Measurements from ENCODE around the gene TENM3.
"Not testable (repeated sequence)": the region's sequence is repeated elsewhere in the genome, so short reads cannot be mapped to it uniquely, and the experiment has no call there.

Gene TENM3

DNA sequence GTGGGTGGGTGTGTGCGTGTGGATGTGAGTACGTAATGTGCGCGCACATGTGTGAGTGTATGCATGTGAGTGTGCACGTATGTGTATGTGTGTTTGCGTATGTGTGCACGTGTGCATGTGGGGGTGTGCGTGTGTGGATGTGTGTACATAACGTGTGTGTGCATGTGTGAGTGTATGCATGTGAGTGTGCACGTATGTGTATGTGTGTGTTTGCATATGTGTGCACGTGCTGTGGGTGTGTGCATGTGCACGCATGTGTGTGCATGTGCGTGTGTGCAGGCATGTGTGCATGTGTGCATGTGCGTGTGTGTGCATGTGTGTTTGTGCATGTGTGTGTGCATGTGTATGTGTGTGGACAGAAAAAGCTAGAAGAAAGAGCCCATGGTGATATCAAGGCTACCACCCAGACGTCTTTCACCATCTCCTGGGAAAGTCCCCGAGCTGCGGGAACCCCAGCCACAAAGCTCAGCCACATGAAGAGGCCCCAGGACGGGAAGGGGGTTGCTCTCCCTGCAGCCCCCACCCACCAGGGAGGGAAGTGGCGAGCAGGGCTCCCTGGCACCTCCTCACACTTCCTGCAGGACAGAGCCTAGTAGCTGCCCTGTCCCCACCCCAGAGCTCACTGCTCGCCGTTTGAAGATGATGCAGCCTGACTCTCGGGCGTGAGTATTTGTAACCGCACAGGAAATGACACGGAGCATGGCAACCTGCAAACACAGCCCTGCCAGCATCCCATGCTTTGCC lies 565.6 kb downstream of the TENM3 start:
- 95% methylated on average over 25 of the region's 25 CpGs for WGBS
- H3K4me1 ChIP-seq (ENCODE audit: insufficient read depth, low read length), result peaks cover 6% of the 10 kb centered on the region; the same call in 1 of the 2 replicates
- no peak overlapping the region for H3K9ac ChIP-seq (ENCODE audit: low read depth, low read length)
- H3K27me3 ChIP-seq (ENCODE audit: insufficient read depth, low read length), result peaks cover 11% of the 10 kb centered on the region
- H3K9me3 ChIP-seq (ENCODE audit: insufficient read depth, low read depth, low read length), result peaks cover 13% of the 10 kb centered on the region
- H3K27ac ChIP-seq (ENCODE audit: low read depth, low read length), result no peak overlapping the region
- H3K36me3 ChIP-seq (ENCODE audit: insufficient read depth, low read length), result no peaks in the 10 kb centered on the region
- H3K4me3 ChIP-seq (ENCODE audit: low read length), result no peak overlapping the region

DNA sequence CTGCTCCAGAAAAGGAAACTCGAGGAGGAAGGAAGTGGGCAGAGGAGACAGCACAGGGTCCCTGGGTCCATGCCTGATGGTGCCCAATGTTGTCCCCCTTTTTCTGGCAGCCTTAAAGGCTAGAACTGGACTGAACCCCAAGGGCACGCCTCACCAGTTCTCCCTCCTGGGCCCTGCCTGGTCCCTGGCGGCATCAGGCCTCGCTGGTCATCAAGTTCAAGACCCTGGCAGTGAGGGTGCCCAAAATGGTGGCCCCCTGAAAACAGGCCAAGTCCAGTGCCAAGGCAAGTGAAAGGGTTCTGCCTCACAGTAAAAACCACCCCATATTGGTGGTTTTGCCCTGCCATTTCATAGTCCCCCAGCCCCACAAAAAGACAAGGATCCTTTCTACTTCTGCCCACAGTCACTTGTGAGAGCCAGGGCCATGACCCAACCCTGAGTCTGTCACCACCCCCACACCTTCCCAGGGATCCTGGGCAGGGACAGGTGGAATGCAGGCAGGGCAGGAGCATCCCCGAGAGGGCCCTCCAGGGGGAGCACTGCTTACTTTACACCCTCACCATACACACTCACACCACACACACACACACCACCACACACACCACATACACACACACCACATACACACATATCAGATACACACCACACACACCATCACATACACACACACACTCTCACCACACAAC lies 566.4 kb downstream of the TENM3 start:
- WGBS, result 91% methylated on average over 5 of the region's 5 CpGs
- no peak overlapping the region for H3K9ac ChIP-seq (ENCODE audit: low read depth, low read length)
- H3K4me3 ChIP-seq (ENCODE audit: low read length), result no peak overlapping the region
- H3K9me3 ChIP-seq (ENCODE audit: insufficient read depth, low read depth, low read length), result peaks cover 13% of the 10 kb centered on the region
- no peak overlapping the region for H3K27ac ChIP-seq (ENCODE audit: low read depth, low read length)
- peaks cover 11% of the 10 kb centered on the region for H3K27me3 ChIP-seq (ENCODE audit: insufficient read depth, low read length)
- H3K4me1 ChIP-seq (ENCODE audit: insufficient read depth, low read length), result peaks cover 6% of the 10 kb centered on the region; the same call in 1 of the 2 replicates
- H3K36me3 ChIP-seq (ENCODE audit: insufficient read depth, low read length), result no peaks in the 10 kb centered on the region

- H3K27ac ChIP-seq (ENCODE audit: low read depth, low read length), result no peak overlapping the region
- H3K9me3 ChIP-seq (ENCODE audit: insufficient read depth, low read depth, low read length), result peaks cover 13% of the 10 kb centered on the region
- no peaks in the 10 kb centered on the region for H3K36me3 ChIP-seq (ENCODE audit: insufficient read depth, low read length)
- no peak overlapping the region for H3K4me3 ChIP-seq (ENCODE audit: low read length)
- H3K4me1 ChIP-seq (ENCODE audit: insufficient read depth, low read length), result peaks cover 6% of the 10 kb centered on the region; the same call in 1 of the 2 replicates
- peaks cover 11% of the 10 kb centered on the region for H3K27me3 ChIP-seq (ENCODE audit: insufficient read depth, low read length)
- H3K9ac ChIP-seq (ENCODE audit: low read depth, low read length), result no peak overlapping the region
- WGBS, result 91% methylated on average over 4 of the region's 4 CpGs
Observed at GRCh38 chr4:182810103-182810615, 567.0 kb downstream of the TENM3 start.

DNA sequence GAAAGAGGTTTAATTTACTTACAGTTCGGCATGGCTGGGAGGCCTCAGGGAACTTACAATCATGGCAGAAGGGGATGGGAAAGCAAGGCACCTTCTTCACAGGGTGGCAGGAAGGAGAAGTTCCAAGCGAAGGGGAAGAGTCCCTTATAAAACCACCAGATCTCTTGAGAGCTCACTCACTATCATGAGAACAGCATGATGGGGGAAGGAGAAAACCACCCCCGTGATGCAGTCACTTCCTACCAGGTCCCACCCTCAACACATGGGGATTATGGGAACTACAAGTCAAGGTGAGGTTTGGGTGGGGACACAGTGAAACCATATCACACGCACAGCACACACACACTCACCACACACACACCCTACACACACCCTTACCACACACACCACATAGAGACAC lies 569.7 kb downstream of the TENM3 start:
- H3K27ac ChIP-seq (ENCODE audit: low read depth, low read length), result no peak overlapping the region
- H3K27me3 ChIP-seq (ENCODE audit: insufficient read depth, low read length), result no peaks in the 10 kb centered on the region
- H3K36me3 ChIP-seq (ENCODE audit: insufficient read depth, low read length), result no peaks in the 10 kb centered on the region
- H3K4me1 ChIP-seq (ENCODE audit: insufficient read depth, low read length), result no peaks in the 10 kb centered on the region
- no peak overlapping the region for H3K4me3 ChIP-seq (ENCODE audit: low read length)
- 89% methylated on average over 2 of the region's 4 CpGs for WGBS
- no peak overlapping the region for H3K9ac ChIP-seq (ENCODE audit: low read depth, low read length)
- H3K9me3 ChIP-seq (ENCODE audit: insufficient read depth, low read depth, low read length), result peaks cover 13% of the 10 kb centered on the region

DNA sequence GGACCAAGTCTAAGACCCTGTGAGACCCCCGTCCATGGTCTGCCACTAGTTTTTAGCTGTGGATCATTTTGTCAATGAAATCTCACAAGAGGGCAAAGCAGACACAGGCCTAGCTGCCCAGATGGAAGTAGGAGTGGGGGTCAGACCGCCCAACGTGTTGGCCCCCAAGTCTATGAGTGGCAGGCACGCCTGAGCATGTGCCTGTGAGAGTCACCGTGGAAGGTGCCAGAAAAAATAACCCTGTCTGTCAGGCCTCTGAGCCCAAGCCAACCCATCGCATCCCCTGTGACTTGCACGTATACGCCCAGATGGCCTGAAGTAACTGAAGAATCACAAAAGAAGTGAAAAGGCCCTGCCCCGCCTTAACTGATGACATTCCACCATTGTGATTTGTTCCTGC lies 570.9 kb downstream of the TENM3 start:
- not testable (repeated sequence) for H3K4me3 ChIP-seq (ENCODE audit: low read length); H3K9ac ChIP-seq (ENCODE audit: low read depth, low read length); H3K4me1 ChIP-seq (ENCODE audit: insufficient read depth, low read length); H3K36me3 ChIP-seq (ENCODE audit: insufficient read depth, low read length); H3K27ac ChIP-seq (ENCODE audit: low read depth, low read length); H3K27me3 ChIP-seq (ENCODE audit: insufficient read depth, low read length)
- H3K9me3 ChIP-seq (ENCODE audit: insufficient read depth, low read depth, low read length), result peaks cover 13% of the 10 kb centered on the region
- 93% methylated on average over 9 of the region's 9 CpGs for WGBS

DNA sequence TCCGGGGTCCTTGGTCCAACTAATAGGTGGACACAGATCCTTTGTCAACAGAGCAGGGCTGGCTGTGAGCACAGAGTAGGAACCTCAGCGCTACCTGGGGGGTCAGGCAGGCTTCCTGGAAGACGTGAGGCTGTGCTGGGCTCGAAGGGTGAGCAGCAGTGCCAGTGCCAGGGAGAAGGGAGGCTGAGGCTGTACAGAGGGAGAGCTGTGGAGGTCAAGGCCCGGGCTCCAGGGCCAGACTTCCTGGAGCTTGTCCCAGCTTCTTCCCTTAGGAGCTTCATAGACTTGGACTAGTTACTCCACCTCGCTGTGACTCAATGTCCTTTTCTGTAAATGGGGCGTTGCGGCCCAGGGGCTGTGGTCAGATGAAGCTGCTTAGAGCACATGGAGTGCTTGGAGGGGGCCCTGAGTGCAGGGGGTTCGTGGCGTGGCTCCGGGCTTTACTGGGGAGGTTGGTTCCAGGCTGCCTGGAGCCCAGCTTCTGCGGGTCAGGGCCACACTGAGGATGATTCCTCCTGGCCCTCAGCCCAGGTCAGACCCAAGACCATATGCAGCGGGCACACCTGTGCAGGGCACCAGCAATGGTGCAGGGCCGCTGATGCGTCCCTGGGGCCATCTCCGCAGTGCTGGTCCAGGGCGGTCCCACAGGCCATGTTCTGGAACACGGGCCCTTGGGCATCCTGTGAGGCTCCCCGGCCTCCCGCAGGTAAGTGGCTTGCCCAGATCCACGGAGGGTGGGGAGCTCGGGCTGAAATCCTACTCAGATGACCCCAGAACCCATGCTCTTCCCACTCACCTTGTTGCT lies 575.9 kb downstream of the TENM3 start:
- no peak overlapping the region for H3K9ac ChIP-seq (ENCODE audit: low read depth, low read length)
- H3K27me3 ChIP-seq (ENCODE audit: insufficient read depth, low read length), result no peaks in the 10 kb centered on the region
- no peaks in the 10 kb centered on the region for H3K36me3 ChIP-seq (ENCODE audit: insufficient read depth, low read length)
- H3K4me1 ChIP-seq (ENCODE audit: insufficient read depth, low read length), result no peaks in the 10 kb centered on the region
- WGBS, result 94% methylated on average over 22 of the region's 22 CpGs
- H3K9me3 ChIP-seq (ENCODE audit: insufficient read depth, low read depth, low read length), result no peaks in the 10 kb centered on the region
- H3K27ac ChIP-seq (ENCODE audit: low read depth, low read length), result no peak overlapping the region
- no peak overlapping the region for H3K4me3 ChIP-seq (ENCODE audit: low read length)

DNA sequence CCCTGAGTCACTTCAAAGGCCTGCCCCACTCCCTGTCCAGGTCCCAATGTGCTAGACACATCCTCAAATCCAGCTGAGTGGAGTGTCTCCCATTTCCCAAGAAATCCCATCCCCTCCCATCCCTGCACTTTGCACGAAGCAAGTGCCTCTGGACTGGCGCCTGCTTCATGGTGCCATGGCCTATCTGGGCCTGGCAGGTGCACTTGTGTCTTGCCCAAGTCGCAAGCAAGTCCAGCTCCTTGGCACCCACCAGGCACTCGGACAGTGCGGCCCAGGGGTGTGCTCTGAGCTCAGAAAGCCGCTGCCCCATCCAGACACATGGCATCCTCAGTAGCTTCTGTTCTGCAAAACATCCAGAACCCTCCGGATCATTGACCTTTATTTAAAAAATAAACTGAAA lies 576.5 kb downstream of the TENM3 start:
- no peak overlapping the region for H3K27ac ChIP-seq (ENCODE audit: low read depth, low read length)
- no peaks in the 10 kb centered on the region for H3K27me3 ChIP-seq (ENCODE audit: insufficient read depth, low read length)
- H3K4me3 ChIP-seq (ENCODE audit: low read length), result no peak overlapping the region
- H3K4me1 ChIP-seq (ENCODE audit: insufficient read depth, low read length), result no peaks in the 10 kb centered on the region
- no peaks in the 10 kb centered on the region for H3K36me3 ChIP-seq (ENCODE audit: insufficient read depth, low read length)
- no peaks in the 10 kb centered on the region for H3K9me3 ChIP-seq (ENCODE audit: insufficient read depth, low read depth, low read length)
- no peak overlapping the region for H3K9ac ChIP-seq (ENCODE audit: low read depth, low read length)
- 92% methylated on average over 7 of the region's 7 CpGs for WGBS

GRCh38 chr4:182822554-182822953 lies 579.4 kb downstream of the TENM3 start:
- H3K9ac ChIP-seq (ENCODE audit: low read depth, low read length), result no peak overlapping the region
- WGBS, result 91% methylated on average over 11 of the region's 11 CpGs
- no peak overlapping the region for H3K27ac ChIP-seq (ENCODE audit: low read depth, low read length)
- H3K27me3 ChIP-seq (ENCODE audit: insufficient read depth, low read length), result no peaks in the 10 kb centered on the region
- H3K4me3 ChIP-seq (ENCODE audit: low read length), result no peak overlapping the region
- H3K9me3 ChIP-seq (ENCODE audit: insufficient read depth, low read depth, low read length), result no peaks in the 10 kb centered on the region
- H3K4me1 ChIP-seq (ENCODE audit: insufficient read depth, low read length), result peaks cover 12% of the 10 kb centered on the region
- H3K36me3 ChIP-seq (ENCODE audit: insufficient read depth, low read length), result no peaks in the 10 kb centered on the region

- no peaks in the 10 kb centered on the region for H3K9me3 ChIP-seq (ENCODE audit: insufficient read depth, low read depth, low read length)
- H3K4me1 ChIP-seq (ENCODE audit: insufficient read depth, low read length), result peaks cover 12% of the 10 kb centered on the region
- no peak overlapping the region for H3K4me3 ChIP-seq (ENCODE audit: low read length)
- no peak overlapping the region for H3K9ac ChIP-seq (ENCODE audit: low read depth, low read length)
- no peak overlapping the region for H3K27ac ChIP-seq (ENCODE audit: low read depth, low read length)
- no peaks in the 10 kb centered on the region for H3K27me3 ChIP-seq (ENCODE audit: insufficient read depth, low read length)
- no peaks in the 10 kb centered on the region for H3K36me3 ChIP-seq (ENCODE audit: insufficient read depth, low read length)
- no CpG with 5 or more reads among the region's 1 CpG for WGBS
Observed at GRCh38 chr4:182823576-182823975, 580.4 kb downstream of the TENM3 start.

DNA sequence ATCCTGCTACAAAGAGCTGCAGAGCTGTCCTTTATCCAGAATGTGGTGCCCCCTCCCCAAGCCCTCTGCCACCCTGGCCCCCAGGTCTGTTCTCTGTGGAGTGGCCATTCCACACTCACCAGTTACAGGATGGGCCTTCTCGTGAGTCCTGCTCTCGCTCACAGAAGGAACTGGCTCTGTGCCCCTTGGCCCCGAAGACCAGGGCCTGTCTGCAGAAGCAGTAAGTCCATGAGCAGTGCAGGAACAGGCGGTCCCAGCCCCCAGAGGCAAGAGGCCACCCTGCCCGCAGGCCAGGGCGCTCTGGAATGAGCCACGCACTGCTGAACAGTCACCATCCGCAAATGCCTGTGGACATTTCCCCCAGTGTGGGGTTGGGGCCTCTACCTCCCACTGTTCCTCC lies 581.8 kb downstream of the TENM3 start:
- Histone ChIP-seq H3K36me3 (ENCODE audit: insufficient read depth, low read length) (no peaks in the 10 kb centered on the region), H3K27ac (ENCODE audit: low read depth, low read length) (no peak overlapping the region), H3K4me3 (ENCODE audit: low read length) (no peak overlapping the region), H3K4me1 (ENCODE audit: insufficient read depth, low read length) (peaks cover 16% of the 10 kb centered on the region), H3K9ac (ENCODE audit: low read depth, low read length) (no peak overlapping the region), H3K9me3 (ENCODE audit: insufficient read depth, low read depth, low read length) (no peaks in the 10 kb centered on the region), H3K27me3 (ENCODE audit: insufficient read depth, low read length) (no peaks in the 10 kb centered on the region)
- WGBS, result 91% methylated on average over 8 of the region's 8 CpGs

- WGBS, result 51% methylated on average over 12 of the region's 12 CpGs
- no peak overlapping the region for H3K4me3 ChIP-seq (ENCODE audit: low read length)
- H3K27me3 ChIP-seq (ENCODE audit: insufficient read depth, low read length), result no peaks in the 10 kb centered on the region
- no peak overlapping the region for H3K27ac ChIP-seq (ENCODE audit: low read depth, low read length)
- H3K9ac ChIP-seq (ENCODE audit: low read depth, low read length), result no peak overlapping the region
- no peaks in the 10 kb centered on the region for H3K9me3 ChIP-seq (ENCODE audit: insufficient read depth, low read depth, low read length)
- H3K4me1 ChIP-seq (ENCODE audit: insufficient read depth, low read length), result peaks cover 16% of the 10 kb centered on the region
- no peaks in the 10 kb centered on the region for H3K36me3 ChIP-seq (ENCODE audit: insufficient read depth, low read length)
Observed at GRCh38 chr4:182825786-182826185, 582.6 kb downstream of the TENM3 start.

Data from HUES64 (cell line).